IPS-NIHi11 (cell line): Measurements from ENCODE around the gene DGKQ.

Experiments
- DNase-seq: peaks from one replicate; pipeline ENCODE4 v3.0.0; 2012; ENCODE audit warnings: mixed read lengths, low spot score

DGKQ gene

DNA sequence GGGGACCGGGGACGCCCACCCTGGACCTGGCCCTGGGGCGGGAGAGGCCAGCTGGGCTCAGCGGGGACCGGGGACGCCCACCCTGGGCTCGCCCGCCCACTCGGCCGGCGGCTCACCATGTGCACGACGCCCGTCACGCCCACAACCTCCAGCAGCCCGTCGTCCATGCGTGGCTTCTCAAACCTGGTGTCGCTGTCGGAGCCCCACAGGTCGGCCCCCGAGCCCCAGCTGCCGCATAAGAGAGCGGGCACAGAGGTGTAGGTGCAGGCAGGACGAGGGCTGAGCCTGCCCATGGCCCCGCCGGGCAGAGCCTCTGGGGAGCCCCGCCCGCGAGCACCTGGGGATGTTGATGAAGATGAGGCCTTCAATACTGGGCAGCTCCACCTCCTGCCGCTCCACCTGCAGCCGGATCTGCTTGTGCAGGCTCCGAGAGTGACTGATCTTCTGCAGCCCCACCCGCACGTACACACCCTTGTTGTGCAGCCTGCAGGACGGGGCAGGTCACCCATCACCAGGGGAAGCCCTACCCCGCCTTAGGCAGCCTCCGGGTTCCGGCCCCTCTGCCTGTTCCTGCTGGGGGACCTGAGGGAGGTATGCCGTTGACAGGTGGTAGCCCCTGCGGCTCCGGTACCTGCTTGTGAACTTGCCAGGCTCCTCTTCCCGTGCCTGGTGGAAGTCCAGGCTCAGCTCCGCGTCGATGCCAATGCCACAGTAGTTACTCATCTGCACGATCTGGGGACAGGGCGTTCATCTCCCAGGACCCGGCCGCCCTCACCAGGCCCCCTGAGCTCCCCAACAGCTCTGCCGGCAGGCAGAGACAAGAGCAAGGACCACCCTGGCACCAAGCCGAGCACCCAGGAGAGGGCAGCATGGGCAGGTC lies 11.8 kb downstream of the DGKQ start:
- DNase-seq = peak; percentile 11

DNA sequence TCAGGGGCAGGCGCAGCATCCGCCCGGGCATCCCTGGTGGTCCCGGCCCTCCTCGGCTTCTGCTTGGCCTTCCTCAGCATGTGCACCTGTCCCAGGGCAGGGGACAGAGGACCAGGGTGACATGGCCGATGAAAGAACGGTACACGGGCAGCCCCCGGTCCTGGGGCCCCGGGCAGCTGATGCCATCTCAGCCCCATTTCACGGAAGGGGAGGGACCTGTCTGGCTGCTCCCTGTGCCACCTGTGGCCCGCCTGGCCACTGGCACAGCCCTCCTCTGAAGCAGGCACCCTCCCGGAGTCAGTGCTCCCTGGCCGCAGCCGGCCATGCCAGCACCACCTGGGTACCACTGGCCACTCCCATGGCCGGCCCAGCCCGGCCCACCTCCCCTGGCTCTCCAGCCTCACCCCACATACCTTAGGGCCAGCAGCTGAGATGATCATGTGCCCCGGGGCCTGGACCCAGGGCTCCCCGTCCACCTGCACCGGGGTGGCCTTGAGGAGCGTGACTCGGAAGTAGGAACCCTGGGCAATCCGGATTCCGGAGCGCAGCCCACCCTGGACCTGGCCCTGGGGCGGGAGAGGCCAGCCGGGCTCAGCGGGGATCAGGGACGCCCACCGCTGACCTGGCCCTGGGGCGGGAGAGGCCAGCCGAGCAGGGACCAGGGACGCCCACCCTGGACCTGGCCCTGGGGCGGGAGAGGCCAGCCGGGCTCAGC lies 12.6 kb downstream of the DGKQ start:
- peak; percentile 12 for DNase-seq

DNA sequence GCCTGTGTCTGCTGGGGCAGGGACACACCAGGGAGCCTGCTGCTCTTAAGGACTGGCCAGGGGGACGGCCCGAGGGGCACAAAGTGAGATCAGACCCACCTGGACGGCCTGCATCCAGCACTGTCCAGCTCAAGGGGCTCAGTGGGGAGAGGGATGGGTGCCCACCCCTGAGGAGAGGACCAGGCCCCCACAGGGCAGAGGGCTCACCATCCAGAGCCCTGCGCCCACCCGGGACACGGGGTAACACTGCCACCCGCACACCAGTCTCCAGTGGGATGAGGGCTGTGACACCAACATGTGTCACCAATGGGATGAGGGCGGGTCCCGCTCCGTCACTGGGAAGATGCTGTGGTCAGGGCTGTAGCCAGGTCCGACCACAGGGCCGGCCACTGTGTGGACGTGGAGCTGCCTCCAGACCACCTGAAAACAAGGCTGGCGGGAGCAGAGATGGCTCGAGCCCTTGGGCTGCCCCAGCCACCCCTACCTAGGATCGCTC lies 13.2 kb downstream of the DGKQ start:
- peak; percentile 16 for DNase-seq

DNA sequence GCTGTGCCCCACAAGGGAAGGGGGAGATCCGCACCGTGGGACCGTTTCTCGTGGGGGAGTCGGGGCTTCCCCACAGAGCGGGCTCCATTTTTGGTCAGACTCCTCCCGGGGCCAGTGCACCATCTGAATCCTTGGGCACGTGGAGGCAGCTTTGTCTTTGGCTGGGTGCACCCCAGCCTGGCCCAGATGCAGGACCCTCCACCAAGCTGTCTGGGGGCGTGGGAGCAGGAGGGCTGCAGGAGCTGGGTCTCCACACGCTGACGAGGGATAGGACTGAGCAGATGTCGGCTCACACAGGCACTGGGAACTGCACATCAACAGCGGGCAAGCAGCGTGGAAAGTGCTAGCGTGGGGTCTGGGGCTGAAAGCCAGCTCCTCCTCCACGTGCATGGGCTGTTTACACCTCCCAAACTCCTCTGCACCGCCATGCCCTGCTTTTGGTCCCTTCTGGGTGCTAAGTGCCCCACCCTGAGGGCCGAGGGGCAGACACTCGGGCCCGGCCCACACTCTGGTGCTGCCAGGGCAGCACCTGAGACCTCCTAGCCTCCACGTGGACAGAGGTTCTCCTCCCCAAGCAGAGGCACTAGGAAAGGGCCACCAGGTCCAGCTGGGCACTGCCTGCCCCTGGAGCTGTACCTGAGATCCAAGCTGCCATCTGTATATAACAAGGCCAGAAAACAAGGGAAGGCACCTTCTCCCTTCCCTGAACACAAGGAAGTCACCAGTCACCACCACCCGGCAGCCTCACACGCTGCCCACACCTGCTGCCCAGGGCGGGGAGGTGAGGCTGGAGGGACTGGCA lies 13.8 kb downstream of the DGKQ start:
- peak; percentile 14 for DNase-seq

DNA sequence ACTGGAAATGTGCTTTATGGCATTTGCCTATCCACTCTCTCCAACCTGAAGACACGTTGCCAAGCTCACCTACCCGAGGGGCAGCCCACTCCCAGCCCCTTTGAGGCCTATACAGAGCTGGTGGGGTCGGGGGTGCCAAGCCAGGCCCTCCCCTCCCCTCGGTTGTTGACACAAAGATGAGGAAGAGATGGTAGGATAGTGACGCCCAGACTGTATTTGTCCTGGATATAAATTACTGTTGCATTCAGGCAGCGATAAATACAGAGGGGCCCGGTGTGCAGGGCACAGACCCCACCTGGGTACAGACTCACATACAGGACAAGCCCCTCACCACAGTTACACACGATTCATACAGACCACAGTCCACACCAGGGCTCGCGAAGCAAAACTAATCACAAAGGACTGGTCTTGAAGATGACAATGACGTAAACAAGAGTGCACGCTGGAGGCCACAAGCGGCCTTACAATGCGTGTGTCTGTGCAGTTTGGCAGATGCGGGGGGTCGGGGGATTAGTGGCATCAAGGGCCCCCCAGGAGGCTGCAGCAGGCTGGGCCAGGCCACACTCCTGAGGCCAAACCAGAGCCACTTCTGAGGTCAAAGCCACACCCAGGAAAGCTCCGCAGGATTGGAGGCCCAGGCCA lies 14.6 kb downstream of the DGKQ start:
- DNase-seq = no peak

DNA sequence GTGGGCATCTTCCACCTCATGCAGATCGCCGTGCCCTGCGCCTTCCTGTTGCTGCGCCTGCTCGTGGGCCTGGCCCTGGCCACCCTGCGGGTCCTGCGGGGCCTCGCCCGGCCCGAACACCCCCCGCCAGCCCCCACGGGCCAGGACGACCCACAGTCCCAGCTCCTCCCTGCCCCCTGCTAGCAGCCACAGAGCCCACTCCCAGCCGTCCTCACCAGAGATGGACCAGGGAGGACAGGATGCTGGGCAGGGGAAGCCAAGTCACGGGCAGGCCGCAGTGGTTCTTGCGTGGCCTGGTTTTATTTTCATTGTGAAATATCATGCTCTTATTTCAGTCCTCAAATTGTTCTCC lies 15.1 kb downstream of the DGKQ start:
- DNase-seq = peak; percentile 7

DNA sequence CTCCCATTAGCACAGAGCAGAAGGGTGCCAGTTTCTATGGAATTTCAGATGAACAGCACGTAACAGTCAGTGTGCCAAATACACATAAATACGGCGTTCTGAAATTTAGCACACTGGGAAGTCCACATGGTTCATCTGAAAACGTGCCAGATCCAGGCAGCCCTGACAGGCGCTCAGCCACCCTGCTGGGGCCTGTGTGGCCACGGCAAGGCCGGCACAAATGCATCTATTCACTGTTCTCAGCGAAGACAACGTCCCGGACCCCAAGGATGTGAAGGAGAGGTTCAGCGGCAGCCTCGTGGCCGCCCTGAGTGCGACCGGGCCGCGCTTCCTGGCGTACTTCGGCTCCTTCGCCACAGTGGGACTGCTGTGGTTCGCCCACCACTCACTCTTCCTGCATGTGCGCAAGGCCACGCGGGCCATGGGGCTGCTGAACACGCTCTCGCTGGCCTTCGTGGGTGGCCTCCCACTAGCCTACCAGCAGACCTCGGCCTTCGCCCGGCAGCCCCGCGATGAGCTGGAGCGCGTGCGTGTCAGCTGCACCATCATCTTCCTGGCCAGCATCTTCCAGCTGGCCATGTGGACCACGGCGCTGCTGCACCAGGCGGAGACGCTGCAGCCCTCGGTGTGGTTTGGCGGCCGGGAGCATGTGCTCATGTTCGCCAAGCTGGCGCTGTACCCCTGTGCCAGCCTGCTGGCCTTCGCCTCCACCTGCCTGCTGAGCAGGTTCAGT lies 15.6 kb downstream of the DGKQ start:
- peak; percentile 14 for DNase-seq

DNA sequence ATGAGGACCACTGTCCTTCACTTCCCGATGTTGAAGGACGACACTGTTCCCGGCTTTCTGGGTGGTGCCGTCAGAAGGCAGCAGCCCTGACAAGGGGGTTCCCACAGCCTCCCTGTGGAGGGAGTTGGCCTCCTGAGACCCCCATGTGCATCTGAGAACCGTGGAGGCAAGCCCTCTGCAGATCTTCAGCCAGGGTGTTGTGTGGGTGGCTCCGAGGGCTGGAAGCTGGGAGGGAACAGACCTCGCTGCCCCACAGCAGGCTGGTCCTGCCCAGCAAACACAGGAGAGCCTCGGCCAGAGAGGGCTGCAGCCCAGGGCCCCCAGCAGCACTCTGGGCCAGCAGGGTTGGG lies 16.2 kb downstream of the DGKQ start:
- no peak for DNase-seq

DNA sequence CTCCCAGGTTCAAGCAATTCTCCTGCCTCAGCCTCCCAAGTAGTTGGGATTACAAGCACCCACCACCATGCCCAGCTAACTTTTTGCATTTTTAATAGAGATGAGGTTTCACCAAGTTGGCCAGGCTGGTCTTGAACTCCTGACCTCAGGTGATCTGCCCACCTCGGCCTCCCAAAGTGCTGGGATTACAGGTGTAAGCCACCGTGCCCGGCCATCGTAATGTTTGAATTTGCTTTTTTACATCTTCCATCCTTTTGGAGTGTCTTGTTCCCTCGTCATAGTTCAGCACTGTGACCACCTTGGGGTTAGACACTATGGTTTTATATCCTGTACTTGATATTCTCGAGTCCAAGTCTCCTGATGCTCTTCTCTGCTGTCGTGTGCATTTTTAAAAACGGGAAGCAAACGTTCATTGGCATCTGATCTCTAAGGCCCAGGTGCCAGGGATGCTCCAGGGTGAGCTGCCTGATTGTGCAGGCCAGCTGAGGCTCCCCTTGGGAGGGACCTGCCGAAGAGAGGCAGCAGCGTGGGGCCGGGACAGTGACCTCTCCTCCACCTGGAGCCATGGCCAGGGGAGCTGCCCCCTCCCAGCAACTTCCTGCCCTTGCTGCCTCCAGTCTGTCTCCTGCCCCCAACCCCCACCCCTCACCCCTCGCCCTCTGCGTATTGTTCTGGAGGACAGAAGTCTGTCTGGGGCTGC lies 16.7 kb downstream of the DGKQ start:
- DNase-seq = peak; percentile 17

DNA sequence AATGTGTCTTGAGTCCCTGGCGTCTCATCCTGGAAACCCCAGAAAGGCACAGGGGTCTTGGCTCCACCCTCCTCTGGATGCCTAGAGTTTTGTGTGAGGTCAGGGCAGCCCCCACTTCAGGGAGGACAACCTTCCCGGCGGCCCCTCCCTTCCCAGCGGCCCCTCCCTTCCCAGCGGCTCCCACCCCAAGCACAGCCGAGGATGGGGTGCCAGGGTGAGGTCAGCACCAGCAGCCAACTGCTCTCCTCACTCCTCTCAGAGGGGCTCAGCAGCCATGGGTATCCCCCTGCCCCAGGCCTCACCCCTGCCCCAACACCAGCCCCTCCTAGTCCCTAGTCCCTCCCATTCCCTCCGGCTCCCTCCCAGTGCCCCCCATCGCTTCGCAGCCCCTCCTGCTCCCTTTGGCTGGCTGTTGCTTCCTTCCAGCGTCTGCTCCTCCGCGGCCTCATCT lies 17.4 kb downstream of the DGKQ start:
- peak; percentile 12 for DNase-seq

DNA sequence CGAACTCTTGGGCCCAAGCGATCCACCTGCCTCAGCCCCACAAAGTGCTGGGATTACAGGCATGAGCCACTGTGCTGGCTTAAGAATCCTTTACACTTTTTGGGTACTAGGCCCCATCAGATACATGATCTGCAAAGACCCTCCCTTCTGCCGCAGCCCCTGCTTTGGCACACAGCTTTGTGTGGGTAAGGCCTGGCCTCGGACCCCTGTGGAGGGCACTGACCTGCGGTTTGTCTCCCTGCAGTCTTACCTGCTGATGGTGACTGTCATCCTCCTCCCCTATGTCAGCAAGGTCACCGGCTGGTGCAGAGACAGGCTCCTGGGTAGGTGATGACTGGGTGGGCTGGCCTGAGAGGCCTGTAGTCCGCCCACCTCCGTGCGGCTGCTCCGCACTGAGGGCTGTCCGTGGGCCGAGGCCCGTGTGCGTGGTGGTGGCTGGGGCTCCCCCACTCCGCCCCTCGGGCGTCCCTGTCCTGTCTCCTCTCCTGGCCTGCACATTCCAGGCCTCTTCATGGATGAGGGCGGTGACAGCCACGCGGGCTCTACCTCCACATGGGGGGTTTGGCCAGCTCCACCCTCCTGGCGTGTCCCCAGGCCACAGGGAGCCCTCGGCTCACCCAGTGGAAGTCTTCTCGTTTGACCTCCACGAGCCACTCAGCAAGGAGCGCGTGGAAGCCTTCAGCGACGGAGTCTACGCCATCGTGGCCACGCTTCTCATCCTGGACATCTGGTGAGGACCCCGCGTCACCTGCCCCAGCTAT lies 18.0 kb downstream of the DGKQ start:
- peak; percentile 10 for DNase-seq

DNA sequence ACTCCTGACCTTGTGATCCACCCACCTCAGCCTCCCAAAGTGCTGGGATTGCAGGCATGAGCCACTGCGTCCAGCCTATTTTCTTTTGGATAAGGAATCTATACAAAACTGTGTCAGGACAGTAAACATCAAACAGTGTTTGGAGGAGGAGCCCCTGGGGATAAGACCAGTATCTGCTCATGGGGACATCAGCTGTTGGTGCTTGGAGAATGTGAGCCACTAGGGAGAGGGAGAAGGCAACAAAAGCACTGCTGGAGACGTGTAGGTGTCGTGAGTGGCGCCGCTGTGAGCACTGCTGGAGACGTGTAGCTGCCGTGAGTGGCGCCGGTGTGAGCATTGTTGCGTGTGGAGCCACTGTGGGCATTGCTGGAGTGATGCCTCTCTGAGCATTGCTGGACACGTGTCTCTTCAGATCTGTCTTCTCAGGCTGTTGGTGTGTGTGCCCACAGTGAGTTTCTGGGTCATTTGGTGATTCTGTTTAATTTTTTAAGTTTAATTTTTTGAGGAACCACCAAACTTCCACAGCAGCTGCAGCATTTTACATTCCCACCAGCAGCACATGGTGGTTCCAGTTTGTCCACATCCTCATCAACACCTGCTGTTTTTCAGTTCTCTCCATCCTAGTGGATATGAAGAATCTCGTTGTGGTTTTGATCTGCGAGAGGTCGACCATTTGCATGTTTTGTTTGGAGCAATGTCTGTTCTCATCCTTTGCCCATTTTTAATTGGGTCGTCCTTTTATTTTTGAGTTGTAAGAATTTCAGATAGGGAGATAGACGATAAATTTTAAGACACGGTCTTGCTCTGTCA lies 19.0 kb downstream of the DGKQ start:
- DNase-seq = no peak

DNA sequence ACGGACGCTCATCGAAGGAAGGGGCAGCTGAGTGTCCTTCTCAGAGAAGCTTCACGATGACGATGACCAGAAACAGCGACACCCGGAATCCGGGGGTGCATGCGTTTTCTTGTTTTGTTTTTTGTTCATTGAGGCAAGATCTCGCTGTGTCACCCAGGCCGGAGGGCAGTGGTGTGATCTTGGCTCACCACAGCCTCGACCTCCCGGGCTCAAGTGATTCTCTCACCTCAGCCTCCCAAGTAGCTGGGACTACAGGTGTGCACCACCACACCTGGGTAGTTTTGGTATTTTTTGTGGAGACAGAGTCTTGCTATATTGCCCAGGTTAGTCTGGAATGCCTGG lies 19.8 kb downstream of the DGKQ start:
- DNase-seq = no peak

DNA sequence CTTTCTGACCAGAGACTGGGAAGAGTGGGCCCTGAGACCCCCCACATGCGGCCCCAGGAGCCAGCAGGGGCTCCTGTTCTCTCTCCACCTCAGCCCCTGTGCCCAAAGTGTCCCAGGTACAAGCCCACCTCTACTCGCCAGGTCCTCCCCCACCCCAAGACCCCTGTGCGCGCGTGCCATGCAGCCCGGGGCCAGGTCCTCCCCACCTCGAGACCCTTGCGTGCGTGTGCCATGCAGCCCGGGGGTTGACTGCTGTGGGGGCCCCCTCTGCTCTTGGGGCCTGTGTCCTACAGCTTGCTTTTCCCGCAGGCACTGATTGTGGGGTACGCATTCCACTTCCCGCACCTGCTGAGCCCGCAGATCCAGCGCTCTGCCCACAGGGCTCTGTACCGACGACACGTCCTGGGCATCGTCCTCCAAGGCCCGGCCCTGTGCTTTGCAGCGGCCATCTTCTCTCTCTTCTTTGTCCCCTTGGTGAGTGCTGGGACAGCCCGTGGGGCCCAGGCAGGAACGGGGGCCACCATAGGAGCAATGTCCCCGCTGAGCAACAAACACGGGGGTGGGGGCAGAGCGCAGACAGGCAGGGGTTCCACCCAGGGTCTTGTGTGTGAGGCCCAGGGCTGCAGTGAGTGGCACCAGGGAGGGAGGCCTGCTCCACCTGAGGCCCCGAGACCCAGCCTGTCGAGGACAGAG lies 20.3 kb downstream of the DGKQ start:
- no peak for DNase-seq

DNA sequence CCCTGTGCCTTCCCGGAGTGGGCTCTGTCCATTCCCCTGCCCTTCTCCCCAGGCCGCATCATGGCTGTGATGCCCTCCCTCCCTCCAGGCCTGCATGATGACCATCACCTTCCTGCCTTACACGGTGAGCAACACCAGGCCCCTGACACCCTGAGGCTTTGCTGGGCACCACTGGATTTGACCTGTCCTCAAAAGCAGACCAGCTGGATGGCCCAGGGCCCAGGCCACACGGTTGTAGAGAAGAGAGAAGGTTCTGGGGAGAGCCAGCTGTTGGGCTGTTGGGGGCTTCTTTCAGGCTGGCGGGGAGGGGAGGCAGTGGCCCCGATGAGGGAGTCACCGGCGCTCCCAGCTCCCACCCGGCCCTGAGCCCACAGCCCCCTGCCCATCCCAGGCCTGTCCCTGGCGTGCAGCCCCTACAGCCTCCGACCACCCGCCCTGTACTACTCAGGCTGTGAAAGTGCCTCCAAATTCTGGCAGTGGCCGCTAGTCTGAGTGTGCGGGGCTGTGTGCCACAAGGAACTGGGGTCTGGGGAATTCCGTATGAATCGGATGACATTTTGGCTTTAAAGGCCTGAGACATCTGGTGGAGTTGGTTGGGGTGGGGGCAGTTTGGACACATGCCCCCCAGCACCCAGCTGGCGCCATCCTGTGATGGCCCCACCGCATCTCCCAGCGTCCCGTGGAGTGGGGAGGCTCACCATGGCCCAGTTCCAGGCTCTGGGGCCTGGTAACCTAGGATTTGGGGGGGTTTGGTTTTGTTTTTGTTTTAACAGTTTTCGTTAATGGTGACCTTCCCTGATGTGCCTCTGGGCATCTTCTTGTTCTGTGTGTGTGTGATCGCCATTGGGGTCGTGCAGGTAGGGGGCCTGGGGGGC lies 21.5 kb downstream of the DGKQ start:
- peak; percentile 10 for DNase-seq

DNA sequence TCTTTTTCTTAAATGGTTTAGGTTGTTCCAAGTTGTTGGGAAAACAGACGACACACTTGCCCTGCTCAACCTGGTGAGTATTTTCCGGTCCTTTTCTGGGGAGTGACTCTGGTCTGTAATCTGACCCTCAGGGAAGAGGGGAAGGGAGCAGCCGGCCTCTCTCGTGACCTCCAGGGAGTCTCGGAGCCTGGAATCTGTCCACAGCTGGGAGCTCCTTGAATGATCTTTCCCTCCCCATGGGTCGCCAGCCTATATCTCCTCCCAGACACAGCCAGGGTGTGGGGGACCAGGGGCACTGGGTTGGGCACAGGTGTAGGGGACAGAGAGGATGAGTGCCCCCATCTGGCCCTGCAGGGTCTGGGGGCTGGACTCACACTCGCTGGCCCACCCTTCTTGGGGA lies 22.2 kb downstream of the DGKQ start:
- DNase-seq = peak; percentile 24
